ENCODE results near the gene CBARP.

The CBARP gene

DNA sequence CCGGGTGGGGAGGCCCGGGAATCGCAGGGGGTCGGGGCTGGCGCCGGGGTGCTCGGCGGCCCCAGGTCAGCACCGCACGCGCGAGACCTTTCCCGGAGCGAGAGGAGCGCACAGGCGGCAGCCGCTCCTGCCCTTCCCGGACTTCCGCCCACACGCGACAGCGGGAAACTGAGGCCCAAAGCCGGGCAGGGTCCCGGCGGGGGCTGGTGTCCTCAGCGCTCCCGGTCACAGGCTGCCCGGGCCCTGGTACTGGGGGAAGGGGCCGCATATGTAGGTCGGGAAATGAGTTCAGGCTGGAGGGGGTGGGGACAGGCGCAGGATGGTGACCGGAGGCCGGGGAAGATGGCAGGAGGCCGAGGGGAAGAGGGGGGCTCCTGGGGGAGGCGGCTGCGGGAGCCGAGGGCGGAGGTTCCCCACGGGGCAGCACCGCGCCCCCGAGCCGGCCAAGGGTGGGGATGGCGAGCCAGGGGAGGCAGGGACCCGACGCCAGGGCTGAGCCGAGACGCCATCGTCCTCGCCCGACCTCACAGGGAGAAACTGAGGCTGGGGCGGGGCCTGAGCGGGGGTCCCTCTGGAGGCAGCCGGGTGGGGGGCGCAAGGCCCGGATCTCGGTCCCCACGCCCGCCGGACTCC, 662 bp downstream of the CBARP start:
- TF ChIP-seq CTCF (IDR thresholded peaks at IDR 0.05; ENCODE audit: extremely low read depth, insufficient read depth, missing control alignments): no peak
- in situ Hi-C loops (cut with MboI; ENCODE audit: low pct_unique_long_range_greater_than_20kb, low sequenced_read_pairs, unreplicated experiment): no loop called here
- DNase-seq (ENCODE audit: low spot score): no peak

DNA sequence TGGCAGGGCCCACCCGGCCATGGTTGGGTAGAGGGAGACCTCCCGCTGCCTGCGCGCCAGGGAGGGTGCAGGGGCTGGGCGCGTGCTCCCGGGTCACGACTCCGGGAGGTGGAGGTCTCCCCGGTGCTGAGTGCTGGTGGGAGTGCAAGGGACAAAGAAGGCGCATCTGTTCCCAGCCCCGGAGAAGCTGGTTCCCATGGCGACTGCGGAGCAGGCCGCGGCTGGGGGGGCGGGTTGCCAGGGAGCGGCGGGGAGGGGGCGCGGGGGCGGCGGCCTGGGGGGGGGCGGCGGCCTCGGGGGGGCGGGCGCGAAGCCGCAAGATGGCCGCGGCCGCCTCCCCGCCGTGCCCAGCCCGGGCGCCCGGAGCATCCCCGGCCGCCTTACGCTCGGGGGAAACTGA, 1.2 kb downstream of the CBARP start:
- no peak for DNase-seq (ENCODE audit: low spot score)
- TF ChIP-seq CTCF (IDR thresholded peaks at IDR 0.05; ENCODE audit: extremely low read depth, insufficient read depth, missing control alignments): no peak
- in situ Hi-C loops (cut with MboI; ENCODE audit: low pct_unique_long_range_greater_than_20kb, low sequenced_read_pairs, unreplicated experiment): no loop called here

GRCh38 chr19:1235625-1236538, 1.9 kb downstream of the CBARP start:
- in situ Hi-C loops (cut with MboI; ENCODE audit: low pct_unique_long_range_greater_than_20kb, low sequenced_read_pairs, unreplicated experiment): no loop called here
- TF ChIP-seq CTCF (IDR thresholded peaks at IDR 0.05; ENCODE audit: extremely low read depth, insufficient read depth, missing control alignments): no peak
- DNase-seq (ENCODE audit: low spot score): no peak

DNA sequence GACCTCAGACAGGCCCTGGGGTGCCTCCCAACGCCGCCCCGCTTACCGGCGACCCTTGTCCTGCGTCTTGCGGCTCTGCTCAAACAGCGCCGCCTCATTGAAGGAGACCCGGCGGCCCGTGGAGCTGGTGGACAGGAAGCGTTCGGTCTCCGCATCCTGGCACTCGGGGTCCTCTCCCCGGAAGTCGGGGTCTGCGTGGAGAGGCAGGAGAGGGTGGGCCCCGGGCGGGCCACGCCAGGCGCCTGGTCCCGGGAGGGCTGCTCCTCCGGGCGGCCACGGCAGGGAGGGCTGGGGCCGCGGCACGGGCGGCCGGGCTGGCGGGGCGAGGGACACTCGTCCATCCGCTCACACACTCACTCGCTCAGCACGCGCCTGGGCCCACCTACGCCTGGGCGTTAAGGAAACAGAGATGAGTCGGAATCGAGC, 2.8 kb downstream of the CBARP start:
- no peak for TF ChIP-seq CTCF (IDR thresholded peaks at IDR 0.05; ENCODE audit: extremely low read depth, insufficient read depth, missing control alignments)
- in situ Hi-C loops (cut with MboI; ENCODE audit: low pct_unique_long_range_greater_than_20kb, low sequenced_read_pairs, unreplicated experiment): no loop called here
- no peak for DNase-seq (ENCODE audit: low spot score)

- no peak for TF ChIP-seq CTCF (IDR thresholded peaks at IDR 0.05; ENCODE audit: extremely low read depth, insufficient read depth, missing control alignments)
- no peak for DNase-seq (ENCODE audit: low spot score)
- in situ Hi-C loops (cut with MboI; ENCODE audit: low pct_unique_long_range_greater_than_20kb, low sequenced_read_pairs, unreplicated experiment): no loop called here
These were observed 3.5 kb downstream of the CBARP start for GRCh38 chr19:1234051-1234954.

GRCh38 chr19:1233115-1233667, 4.6 kb downstream of the CBARP start:
- in situ Hi-C loops (cut with MboI; ENCODE audit: low pct_unique_long_range_greater_than_20kb, low sequenced_read_pairs, unreplicated experiment): no loop called here
- no peak for TF ChIP-seq CTCF (IDR thresholded peaks at IDR 0.05; ENCODE audit: extremely low read depth, insufficient read depth, missing control alignments)
- DNase-seq (ENCODE audit: low spot score): no peak
